GM23338 (cell line): Measurements from ENCODE around the gene PACSIN1. TPM values are rescaled to one million over a fixed set of nuclear protein-coding genes. Genes with fewer than 3 reads are reported as not detected.

ENCODE experiments used
- ATAC-seq: fragments of 200-7000 bp; cut with Tn5 transposase; 3 replicates; pipeline ENCODE4 v1.9.1; 2020
- DNase-seq: peaks from one replicate; pipeline ENCODE4 v3.0.0-alpha.2; 2015; ENCODE audit warnings: low spot score
- H2AFZ ChIP-seq: fragments of 200-600 bp; sonication (generic); 2 replicates; pipeline ENCODE4 v1.8.0; 2016; ENCODE audit warnings: antibody characterized with exemption, mild to moderate bottlenecking, moderate library complexity
- H3F3A ChIP-seq: fragments of 200-600 bp; sonication (generic); replicated peaks from 2 replicates; pipeline ENCODE4 v1.8.0; 2017; ENCODE audit warnings: antibody characterized with exemption, mixed run types, low read depth
- H3K27ac ChIP-seq: fragments of 200-600 bp; sonication (generic); 2 replicates; pipeline ENCODE4 v1.6.1; 2016; ENCODE audit warnings: low read depth
- H3K27me3 ChIP-seq: fragments of 200-600 bp; sonication (generic); 2 replicates; pipeline ENCODE4 v1.8.0; 2016; ENCODE audit warnings: mild to moderate bottlenecking, mixed run types, moderate library complexity; ENCODE audit not compliant: insufficient read depth
- H3K36me3 ChIP-seq: fragments of 200-600 bp; sonication (generic); 2 replicates; pipeline ENCODE4 v1.8.0; 2016; ENCODE audit warnings: mild to moderate bottlenecking; ENCODE audit not compliant: insufficient read depth
- H3K4me1 ChIP-seq: fragments of 200-600 bp; sonication (generic); 2 replicates; pipeline ENCODE4 v1.8.0; 2016; ENCODE audit warnings: mild to moderate bottlenecking, moderate library complexity; ENCODE audit not compliant: insufficient read depth
- H3K4me2 ChIP-seq: fragments of 200-600 bp; sonication (generic); 2 replicates; pipeline ENCODE4 v1.7.1; 2017; ENCODE audit warnings: mixed run types
- H3K4me3 ChIP-seq: fragments of 200-600 bp; sonication (generic); 2 replicates; pipeline ENCODE4 v1.6.1; 2016; ENCODE audit warnings: mixed run types
- H3K79me2 ChIP-seq: fragments of 200-600 bp; sonication (generic); replicated peaks from 2 replicates; pipeline ENCODE4 v1.8.0; 2017; ENCODE audit warnings: mild to moderate bottlenecking; ENCODE audit not compliant: insufficient read depth
- H3K9me2 ChIP-seq: fragments of 200-600 bp; sonication (generic); 2 replicates; pipeline ENCODE4 v1.8.0; 2017; ENCODE audit not compliant: insufficient read depth
- H4K20me1 ChIP-seq: fragments of 200-600 bp; sonication (generic); replicated peaks from 2 replicates; pipeline ENCODE4 v1.8.0; 2017; ENCODE audit warnings: mild to moderate bottlenecking; ENCODE audit not compliant: insufficient read depth
- H3K27ac Mint-ChIP-seq: 2 replicates; pipeline ENCODE4 v1.8.0; 2020; ENCODE audit warnings: inconsistent platforms, mild to moderate bottlenecking, moderate library complexity, mixed read lengths
- H3K27me3 Mint-ChIP-seq: 3 replicates; pipeline ENCODE4 v1.8.0; 2022; ENCODE audit warnings: low read depth, mild to moderate bottlenecking, moderate library complexity, mixed read lengths, inconsistent platforms; ENCODE audit not compliant: insufficient read depth, poor library complexity
- H3K36me3 Mint-ChIP-seq: 3 replicates; pipeline ENCODE4 v1.8.0; 2021; ENCODE audit warnings: low read depth, mild to moderate bottlenecking, inconsistent platforms, moderate library complexity, mixed read lengths
- H3K4me1 Mint-ChIP-seq: 3 replicates; pipeline ENCODE4 v1.8.0; 2020; ENCODE audit warnings: mild to moderate bottlenecking, inconsistent platforms, mixed read lengths
- H3K4me3 Mint-ChIP-seq: 3 replicates; pipeline ENCODE4 v1.8.0; 2021; ENCODE audit warnings: moderate library complexity, mild to moderate bottlenecking, inconsistent platforms, mixed read lengths
- H3K9me3 Mint-ChIP-seq: 3 replicates; pipeline ENCODE4 v1.8.0; 2020; ENCODE audit warnings: moderate library complexity, mild to moderate bottlenecking, inconsistent platforms, mixed read lengths
- CREB1 ChIP-seq: fragments of 250-450 bp; sonication (Bioruptor Pico); IDR thresholded peaks from 2 replicates; pipeline ENCODE4 v1.5.0; 2020; ENCODE audit warnings: low read depth, mild to moderate bottlenecking, moderate library complexity
- EZH2 ChIP-seq: fragments of 200-600 bp; sonication (generic); IDR thresholded peaks from one replicate; pipeline ENCODE4 v1.8.0; 2017; ENCODE audit warnings: antibody characterized with exemption, mild to moderate bottlenecking, low read depth; ENCODE audit not compliant: unreplicated experiment
- EZH2phosphoT487 ChIP-seq: fragments of 200-600 bp; sonication (generic); IDR thresholded peaks from one replicate; pipeline ENCODE4 v1.8.1; 2018; ENCODE audit warnings: antibody characterized with exemption; ENCODE audit not compliant: unreplicated experiment
- JUNB ChIP-seq: IDR thresholded peaks from one replicate; pipeline ENCODE4 v1.6.1; 2016; ENCODE audit warnings: antibody characterized with exemption; ENCODE audit not compliant: unreplicated experiment
- NANOG ChIP-seq: IDR thresholded peaks from 2 replicates; pipeline ENCODE4 v1.6.1; 2016; ENCODE audit warnings: antibody characterized with exemption, borderline replicate concordance
- POLR2AphosphoS5 ChIP-seq: IDR thresholded peaks from 2 replicates; pipeline ENCODE4 v1.6.1; 2016; ENCODE audit warnings: antibody characterized with exemption, low read depth
- STAT1 ChIP-seq: IDR thresholded peaks from one replicate; pipeline ENCODE4 v1.6.1; 2016; ENCODE audit warnings: antibody characterized with exemption; ENCODE audit not compliant: unreplicated experiment
- ZNF114 ChIP-seq: fragments of 250-450 bp; sonication (Bioruptor Pico); IDR thresholded peaks from 2 replicates; pipeline ENCODE4 v1.5.0; 2020; ENCODE audit warnings: mild to moderate bottlenecking, moderate library complexity
- ZNF331 ChIP-seq: fragments of 250-450 bp; sonication (Bioruptor Pico); IDR thresholded peaks from 2 replicates; pipeline ENCODE4 v1.5.0; 2020; ENCODE audit warnings: low read depth, mild to moderate bottlenecking, moderate library complexity
- polyA plus RNA-seq: library from polyadenylated mRNA; unstranded; fragments of >200 nt; fragmentation: Nextera tagmentation; extraction: Ambion mirVana; gene quantifications from 2 replicates; pipeline ENCODE4 v1.2.1, GENCODE V29; 2016
- total RNA-seq: library from RNA; depleted of rRNA; stranded (reverse); fragments of >200 nt; shearing (Covaris generic); gene quantifications from 2 replicates; pipeline ENCODE4 v1.2.3, GENCODE V29; 2014
- TF ChIP-seq, protein P1 (sequence below), 2 experiments: fragments of 200-600 bp in 1 of 2; sonication (generic) in 1 of 2; conservative IDR thresholded peaks; 2 replicates each; pipeline versions ENCODE4 v1.5.1 to v1.6.1; 2016 to 2017; ENCODE audit warnings: antibody characterized with exemption in 2 of 2, low read depth in 2 of 2, mild to moderate bottlenecking in 2 of 2, moderate library complexity in 1 of 2
- TF ChIP-seq, protein P2 (sequence below): IDR thresholded peaks from 2 replicates; pipeline ENCODE4 v1.6.1; 2016; ENCODE audit warnings: antibody characterized with exemption
- TF ChIP-seq, protein P3 (sequence below): fragments of 250-450 bp; sonication (Bioruptor Pico); IDR thresholded peaks from 2 replicates; pipeline ENCODE4 v1.5.0; 2020; ENCODE audit warnings: mild to moderate bottlenecking, moderate library complexity
- TF ChIP-seq, protein P4 (sequence below): IDR thresholded peaks from one replicate; pipeline ENCODE4 v1.6.1; 2018; ENCODE audit warnings: antibody characterized with exemption; ENCODE audit not compliant: unreplicated experiment

Gene PACSIN1
- total and polyA plus RNA-seq, 2 experiments from 2014 or later: 5.2 to 8.7 TPM

DNA sequence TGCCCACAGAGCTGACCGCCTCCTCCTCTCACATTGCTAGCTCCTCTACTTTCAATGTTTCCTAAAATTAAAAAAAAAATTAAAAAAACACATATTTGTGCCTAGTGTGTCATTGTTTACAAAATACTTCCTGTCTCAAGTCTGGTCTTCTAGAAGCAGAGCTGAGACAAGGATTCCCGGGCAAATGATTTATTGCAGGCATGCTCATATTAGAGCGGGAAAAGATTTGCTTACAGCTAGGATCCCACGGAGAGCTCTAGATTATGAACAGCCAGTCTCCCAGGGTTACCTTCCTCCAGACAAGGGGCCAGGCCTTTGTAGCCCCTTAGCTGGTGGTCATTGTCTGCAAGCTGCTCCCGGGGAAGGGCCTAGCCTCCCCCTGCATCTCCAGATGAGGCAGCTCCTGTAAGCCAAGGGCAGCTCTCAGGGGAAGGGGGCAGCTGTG lies 9.4 kb downstream of the PACSIN1 start:
- DNase-seq (no peak), ATAC-seq (peak; percentile 77)
- TF ChIP-seq EZH2 (no peak), ZNF114 (no peak), NANOG (no peak), CREB1 (CRISPR knock-in tag) (no peak), ZNF331 (CRISPR knock-in tag) (no peak), JUNB (no peak), EZH2phosphoT487 (no peak), POLR2AphosphoS5 (no peak), STAT1 (no peak)
- TF ChIP-seq, protein P1, sequence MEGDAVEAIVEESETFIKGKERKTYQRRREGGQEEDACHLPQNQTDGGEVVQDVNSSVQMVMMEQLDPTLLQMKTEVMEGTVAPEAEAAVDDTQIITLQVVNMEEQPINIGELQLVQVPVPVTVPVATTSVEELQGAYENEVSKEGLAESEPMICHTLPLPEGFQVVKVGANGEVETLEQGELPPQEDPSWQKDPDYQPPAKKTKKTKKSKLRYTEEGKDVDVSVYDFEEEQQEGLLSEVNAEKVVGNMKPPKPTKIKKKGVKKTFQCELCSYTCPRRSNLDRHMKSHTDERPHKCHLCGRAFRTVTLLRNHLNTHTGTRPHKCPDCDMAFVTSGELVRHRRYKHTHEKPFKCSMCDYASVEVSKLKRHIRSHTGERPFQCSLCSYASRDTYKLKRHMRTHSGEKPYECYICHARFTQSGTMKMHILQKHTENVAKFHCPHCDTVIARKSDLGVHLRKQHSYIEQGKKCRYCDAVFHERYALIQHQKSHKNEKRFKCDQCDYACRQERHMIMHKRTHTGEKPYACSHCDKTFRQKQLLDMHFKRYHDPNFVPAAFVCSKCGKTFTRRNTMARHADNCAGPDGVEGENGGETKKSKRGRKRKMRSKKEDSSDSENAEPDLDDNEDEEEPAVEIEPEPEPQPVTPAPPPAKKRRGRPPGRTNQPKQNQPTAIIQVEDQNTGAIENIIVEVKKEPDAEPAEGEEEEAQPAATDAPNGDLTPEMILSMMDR (conservative IDR thresholded peaks at IDR 0.05; ENCODE audit: low read depth in 2 of 2): no peak
- TF ChIP-seq, protein P2, sequence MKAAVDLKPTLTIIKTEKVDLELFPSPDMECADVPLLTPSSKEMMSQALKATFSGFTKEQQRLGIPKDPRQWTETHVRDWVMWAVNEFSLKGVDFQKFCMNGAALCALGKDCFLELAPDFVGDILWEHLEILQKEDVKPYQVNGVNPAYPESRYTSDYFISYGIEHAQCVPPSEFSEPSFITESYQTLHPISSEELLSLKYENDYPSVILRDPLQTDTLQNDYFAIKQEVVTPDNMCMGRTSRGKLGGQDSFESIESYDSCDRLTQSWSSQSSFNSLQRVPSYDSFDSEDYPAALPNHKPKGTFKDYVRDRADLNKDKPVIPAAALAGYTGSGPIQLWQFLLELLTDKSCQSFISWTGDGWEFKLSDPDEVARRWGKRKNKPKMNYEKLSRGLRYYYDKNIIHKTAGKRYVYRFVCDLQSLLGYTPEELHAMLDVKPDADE: no peak
- TF ChIP-seq, protein P3, sequence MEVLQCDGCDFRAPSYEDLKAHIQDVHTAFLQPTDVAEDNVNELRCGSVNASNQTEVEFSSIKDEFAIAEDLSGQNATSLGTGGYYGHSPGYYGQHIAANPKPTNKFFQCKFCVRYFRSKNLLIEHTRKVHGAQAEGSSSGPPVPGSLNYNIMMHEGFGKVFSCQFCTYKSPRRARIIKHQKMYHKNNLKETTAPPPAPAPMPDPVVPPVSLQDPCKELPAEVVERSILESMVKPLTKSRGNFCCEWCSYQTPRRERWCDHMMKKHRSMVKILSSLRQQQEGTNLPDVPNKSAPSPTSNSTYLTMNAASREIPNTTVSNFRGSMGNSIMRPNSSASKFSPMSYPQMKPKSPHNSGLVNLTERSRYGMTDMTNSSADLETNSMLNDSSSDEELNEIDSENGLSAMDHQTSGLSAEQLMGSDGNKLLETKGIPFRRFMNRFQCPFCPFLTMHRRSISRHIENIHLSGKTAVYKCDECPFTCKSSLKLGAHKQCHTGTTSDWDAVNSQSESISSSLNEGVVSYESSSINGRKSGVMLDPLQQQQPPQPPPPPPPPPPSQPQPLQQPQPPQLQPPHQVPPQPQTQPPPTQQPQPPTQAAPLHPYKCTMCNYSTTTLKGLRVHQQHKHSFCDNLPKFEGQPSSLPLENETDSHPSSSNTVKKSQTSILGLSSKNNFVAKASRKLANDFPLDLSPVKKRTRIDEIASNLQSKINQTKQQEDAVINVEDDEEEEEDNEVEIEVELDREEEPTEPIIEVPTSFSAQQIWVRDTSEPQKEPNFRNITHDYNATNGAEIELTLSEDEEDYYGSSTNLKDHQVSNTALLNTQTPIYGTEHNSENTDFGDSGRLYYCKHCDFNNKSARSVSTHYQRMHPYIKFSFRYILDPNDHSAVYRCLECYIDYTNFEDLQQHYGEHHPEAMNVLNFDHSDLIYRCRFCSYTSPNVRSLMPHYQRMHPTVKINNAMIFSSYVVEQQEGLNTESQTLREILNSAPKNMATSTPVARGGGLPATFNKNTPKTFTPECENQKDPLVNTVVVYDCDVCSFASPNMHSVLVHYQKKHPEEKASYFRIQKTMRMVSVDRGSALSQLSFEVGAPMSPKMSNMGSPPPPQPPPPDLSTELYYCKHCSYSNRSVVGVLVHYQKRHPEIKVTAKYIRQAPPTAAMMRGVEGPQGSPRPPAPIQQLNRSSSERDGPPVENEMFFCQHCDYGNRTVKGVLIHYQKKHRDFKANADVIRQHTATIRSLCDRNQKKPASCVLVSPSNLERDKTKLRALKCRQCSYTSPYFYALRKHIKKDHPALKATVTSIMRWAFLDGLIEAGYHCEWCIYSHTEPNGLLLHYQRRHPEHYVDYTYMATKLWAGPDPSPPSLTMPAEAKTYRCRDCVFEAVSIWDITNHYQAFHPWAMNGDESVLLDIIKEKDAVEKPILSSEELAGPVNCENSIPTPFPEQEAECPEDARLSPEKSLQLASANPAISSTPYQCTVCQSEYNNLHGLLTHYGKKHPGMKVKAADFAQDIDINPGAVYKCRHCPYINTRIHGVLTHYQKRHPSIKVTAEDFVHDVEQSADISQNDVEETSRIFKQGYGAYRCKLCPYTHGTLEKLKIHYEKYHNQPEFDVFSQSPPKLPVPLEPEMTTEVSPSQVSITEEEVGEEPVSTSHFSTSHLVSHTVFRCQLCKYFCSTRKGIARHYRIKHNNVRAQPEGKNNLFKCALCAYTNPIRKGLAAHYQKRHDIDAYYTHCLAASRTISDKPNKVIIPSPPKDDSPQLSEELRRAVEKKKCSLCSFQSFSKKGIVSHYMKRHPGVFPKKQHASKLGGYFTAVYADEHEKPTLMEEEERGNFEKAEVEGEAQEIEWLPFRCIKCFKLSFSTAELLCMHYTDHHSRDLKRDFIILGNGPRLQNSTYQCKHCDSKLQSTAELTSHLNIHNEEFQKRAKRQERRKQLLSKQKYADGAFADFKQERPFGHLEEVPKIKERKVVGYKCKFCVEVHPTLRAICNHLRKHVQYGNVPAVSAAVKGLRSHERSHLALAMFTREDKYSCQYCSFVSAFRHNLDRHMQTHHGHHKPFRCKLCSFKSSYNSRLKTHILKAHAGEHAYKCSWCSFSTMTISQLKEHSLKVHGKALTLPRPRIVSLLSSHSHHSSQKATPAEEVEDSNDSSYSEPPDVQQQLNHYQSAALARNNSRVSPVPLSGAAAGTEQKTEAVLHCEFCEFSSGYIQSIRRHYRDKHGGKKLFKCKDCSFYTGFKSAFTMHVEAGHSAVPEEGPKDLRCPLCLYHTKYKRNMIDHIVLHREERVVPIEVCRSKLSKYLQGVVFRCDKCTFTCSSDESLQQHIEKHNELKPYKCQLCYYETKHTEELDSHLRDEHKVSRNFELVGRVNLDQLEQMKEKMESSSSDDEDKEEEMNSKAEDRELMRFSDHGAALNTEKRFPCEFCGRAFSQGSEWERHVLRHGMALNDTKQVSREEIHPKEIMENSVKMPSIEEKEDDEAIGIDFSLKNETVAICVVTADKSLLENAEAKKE (CRISPR knock-in tag): no peak
- TF ChIP-seq, protein P4, sequence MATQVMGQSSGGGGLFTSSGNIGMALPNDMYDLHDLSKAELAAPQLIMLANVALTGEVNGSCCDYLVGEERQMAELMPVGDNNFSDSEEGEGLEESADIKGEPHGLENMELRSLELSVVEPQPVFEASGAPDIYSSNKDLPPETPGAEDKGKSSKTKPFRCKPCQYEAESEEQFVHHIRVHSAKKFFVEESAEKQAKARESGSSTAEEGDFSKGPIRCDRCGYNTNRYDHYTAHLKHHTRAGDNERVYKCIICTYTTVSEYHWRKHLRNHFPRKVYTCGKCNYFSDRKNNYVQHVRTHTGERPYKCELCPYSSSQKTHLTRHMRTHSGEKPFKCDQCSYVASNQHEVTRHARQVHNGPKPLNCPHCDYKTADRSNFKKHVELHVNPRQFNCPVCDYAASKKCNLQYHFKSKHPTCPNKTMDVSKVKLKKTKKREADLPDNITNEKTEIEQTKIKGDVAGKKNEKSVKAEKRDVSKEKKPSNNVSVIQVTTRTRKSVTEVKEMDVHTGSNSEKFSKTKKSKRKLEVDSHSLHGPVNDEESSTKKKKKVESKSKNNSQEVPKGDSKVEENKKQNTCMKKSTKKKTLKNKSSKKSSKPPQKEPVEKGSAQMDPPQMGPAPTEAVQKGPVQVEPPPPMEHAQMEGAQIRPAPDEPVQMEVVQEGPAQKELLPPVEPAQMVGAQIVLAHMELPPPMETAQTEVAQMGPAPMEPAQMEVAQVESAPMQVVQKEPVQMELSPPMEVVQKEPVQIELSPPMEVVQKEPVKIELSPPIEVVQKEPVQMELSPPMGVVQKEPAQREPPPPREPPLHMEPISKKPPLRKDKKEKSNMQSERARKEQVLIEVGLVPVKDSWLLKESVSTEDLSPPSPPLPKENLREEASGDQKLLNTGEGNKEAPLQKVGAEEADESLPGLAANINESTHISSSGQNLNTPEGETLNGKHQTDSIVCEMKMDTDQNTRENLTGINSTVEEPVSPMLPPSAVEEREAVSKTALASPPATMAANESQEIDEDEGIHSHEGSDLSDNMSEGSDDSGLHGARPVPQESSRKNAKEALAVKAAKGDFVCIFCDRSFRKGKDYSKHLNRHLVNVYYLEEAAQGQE: no peak
- Histone ChIP-seq H3K4me1 (no peaks in the 10 kb centered on the region; the same call in 1 of the 2 replicates), H3K9me2 (no peaks in the 10 kb centered on the region), H3K79me2 (no peaks in the 10 kb centered on the region; the same call in 1 of the 2 replicates), H3K27me3 (no peaks in the 10 kb centered on the region), H3K4me3 (no peak overlapping the region), H4K20me1 (no peaks in the 10 kb centered on the region), H2AFZ (no peak overlapping the region), H3K36me3 (no peaks in the 10 kb centered on the region), H3K4me2 (no peak overlapping the region), H3F3A (no peaks in the 10 kb centered on the region), H3K27ac (no peak overlapping the region)
- H3K27me3 Mint-ChIP-seq: peaks cover 7% of the 10 kb centered on the region
- H3K36me3 Mint-ChIP-seq: peaks cover 9% of the 10 kb centered on the region; the same call in 1 of the 3 replicates
- H3K4me3 Mint-ChIP-seq: no peak overlapping the region
- peaks cover 10% of the 10 kb centered on the region for H3K9me3 Mint-ChIP-seq
- H3K4me1 Mint-ChIP-seq: peaks cover 3% of the 10 kb centered on the region
- no peak overlapping the region for H3K27ac Mint-ChIP-seq
